Ishikawa (cell line): ENCODE data around the gene NCK1.

Experiments
- CEBPB ChIP-seq: IDR thresholded peaks from 2 replicates; pipeline ENCODE4 v1.6.1; 2012
- CREB1 ChIP-seq: IDR thresholded peaks from 2 replicates; pipeline ENCODE4 v1.6.1; 2012; ENCODE audit warnings: low read depth
- EGR1 ChIP-seq: IDR thresholded peaks from 2 replicates; pipeline ENCODE4 v1.6.1; 2012
- EP300 ChIP-seq: IDR thresholded peaks from 2 replicates; pipeline ENCODE4 v1.6.1; 2012; ENCODE audit warnings: borderline replicate concordance
- FOXM1 ChIP-seq: IDR thresholded peaks from 2 replicates; pipeline ENCODE4 v1.6.1; 2012; ENCODE audit warnings: low read depth, borderline replicate concordance
- NFIC ChIP-seq: IDR thresholded peaks from 2 replicates; pipeline ENCODE4 v1.6.1; 2012
- RAD21 ChIP-seq: IDR thresholded peaks from 2 replicates; pipeline ENCODE4 v1.6.1; 2012; ENCODE audit warnings: low read depth
- TAF1 ChIP-seq: IDR thresholded peaks from 2 replicates; pipeline ENCODE4 v1.6.1; 2012; ENCODE audit warnings: low read depth, mild to moderate bottlenecking
- TCF12 ChIP-seq: IDR thresholded peaks from 2 replicates; pipeline ENCODE4 v1.6.1; 2012; ENCODE audit warnings: low read depth
- TEAD4 ChIP-seq: IDR thresholded peaks from 2 replicates; pipeline ENCODE4 v1.6.1; 2012
- YY1 ChIP-seq: IDR thresholded peaks from 2 replicates; pipeline ENCODE4 v1.6.1; 2012; ENCODE audit warnings: low read depth
- ZBTB7A ChIP-seq: IDR thresholded peaks from 2 replicates; pipeline ENCODE4 v1.6.1; 2012; ENCODE audit warnings: low read depth
- TF ChIP-seq, protein P1 (sequence below): IDR thresholded peaks from 2 replicates; pipeline ENCODE4 v1.6.1; 2012
- TF ChIP-seq, protein P2 (sequence below): IDR thresholded peaks from 2 replicates; pipeline ENCODE4 v1.6.1; 2012
- TF ChIP-seq, protein P3 (sequence below): IDR thresholded peaks from 2 replicates; pipeline ENCODE4 v1.6.1; 2012; ENCODE audit warnings: low read depth, mild to moderate bottlenecking

Gene NCK1

DNA sequence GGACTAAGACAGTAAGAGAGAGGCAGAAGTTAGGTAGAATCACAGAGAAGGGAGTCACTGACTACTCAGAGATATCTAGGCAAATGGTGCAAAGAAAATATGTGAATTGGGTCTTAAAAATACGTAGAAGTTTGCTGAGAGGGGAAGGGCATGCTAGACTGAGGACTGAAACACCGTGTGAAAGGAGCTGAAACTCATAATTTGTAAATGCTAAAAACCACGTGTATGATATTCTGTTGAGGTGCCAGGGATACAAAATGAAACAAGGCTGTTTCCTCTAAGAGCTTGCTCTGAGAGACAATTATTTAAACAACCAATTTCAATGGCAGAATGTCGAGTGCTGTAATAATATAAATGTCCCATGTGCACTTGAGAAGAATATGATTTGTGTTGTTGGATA is 47.2 kb downstream of the NCK1 start:
- TF ChIP-seq, protein P1, sequence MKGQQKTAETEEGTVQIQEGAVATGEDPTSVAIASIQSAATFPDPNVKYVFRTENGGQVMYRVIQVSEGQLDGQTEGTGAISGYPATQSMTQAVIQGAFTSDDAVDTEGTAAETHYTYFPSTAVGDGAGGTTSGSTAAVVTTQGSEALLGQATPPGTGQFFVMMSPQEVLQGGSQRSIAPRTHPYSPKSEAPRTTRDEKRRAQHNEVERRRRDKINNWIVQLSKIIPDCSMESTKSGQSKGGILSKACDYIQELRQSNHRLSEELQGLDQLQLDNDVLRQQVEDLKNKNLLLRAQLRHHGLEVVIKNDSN: no peak
- TF ChIP-seq ZBTB7A (no peak), FOXM1 (no peak)

DNA sequence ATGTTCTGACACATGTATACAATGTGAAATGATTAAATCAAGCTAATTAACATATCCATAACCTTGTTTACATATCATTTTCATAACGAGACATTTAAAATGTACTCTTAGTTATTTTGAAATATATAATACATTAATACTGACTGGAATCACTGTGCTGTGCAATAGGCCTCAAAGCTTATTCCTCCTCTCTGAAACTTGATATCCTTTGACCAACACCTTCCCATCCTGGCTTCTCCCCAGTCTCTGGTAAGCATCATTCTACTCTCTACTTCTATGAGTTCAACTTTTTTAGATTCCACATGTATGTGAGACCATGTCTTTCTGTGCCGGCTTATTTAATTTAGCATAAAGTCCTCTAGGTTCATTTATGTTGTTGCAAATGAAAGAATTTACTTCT is 48.7 kb downstream of the NCK1 start:
- no peak for TF ChIP-seq YY1
- no peak for TF ChIP-seq NFIC
- TF ChIP-seq TCF12: no peak
- no peak for TF ChIP-seq RAD21
- TF ChIP-seq EGR1: no peak
- TF ChIP-seq, protein P1: no peak
- TF ChIP-seq CREB1: no peak
- TF ChIP-seq FOXM1: no peak
- no peak for TF ChIP-seq CEBPB
- TF ChIP-seq, protein P2, sequence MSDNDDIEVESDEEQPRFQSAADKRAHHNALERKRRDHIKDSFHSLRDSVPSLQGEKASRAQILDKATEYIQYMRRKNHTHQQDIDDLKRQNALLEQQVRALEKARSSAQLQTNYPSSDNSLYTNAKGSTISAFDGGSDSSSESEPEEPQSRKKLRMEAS: no peak
- TF ChIP-seq ZBTB7A: no peak
- no peak for TF ChIP-seq TAF1
- no peak for TF ChIP-seq TEAD4
- TF ChIP-seq EP300: no peak
- TF ChIP-seq, protein P3, sequence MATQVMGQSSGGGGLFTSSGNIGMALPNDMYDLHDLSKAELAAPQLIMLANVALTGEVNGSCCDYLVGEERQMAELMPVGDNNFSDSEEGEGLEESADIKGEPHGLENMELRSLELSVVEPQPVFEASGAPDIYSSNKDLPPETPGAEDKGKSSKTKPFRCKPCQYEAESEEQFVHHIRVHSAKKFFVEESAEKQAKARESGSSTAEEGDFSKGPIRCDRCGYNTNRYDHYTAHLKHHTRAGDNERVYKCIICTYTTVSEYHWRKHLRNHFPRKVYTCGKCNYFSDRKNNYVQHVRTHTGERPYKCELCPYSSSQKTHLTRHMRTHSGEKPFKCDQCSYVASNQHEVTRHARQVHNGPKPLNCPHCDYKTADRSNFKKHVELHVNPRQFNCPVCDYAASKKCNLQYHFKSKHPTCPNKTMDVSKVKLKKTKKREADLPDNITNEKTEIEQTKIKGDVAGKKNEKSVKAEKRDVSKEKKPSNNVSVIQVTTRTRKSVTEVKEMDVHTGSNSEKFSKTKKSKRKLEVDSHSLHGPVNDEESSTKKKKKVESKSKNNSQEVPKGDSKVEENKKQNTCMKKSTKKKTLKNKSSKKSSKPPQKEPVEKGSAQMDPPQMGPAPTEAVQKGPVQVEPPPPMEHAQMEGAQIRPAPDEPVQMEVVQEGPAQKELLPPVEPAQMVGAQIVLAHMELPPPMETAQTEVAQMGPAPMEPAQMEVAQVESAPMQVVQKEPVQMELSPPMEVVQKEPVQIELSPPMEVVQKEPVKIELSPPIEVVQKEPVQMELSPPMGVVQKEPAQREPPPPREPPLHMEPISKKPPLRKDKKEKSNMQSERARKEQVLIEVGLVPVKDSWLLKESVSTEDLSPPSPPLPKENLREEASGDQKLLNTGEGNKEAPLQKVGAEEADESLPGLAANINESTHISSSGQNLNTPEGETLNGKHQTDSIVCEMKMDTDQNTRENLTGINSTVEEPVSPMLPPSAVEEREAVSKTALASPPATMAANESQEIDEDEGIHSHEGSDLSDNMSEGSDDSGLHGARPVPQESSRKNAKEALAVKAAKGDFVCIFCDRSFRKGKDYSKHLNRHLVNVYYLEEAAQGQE: no peak

DNA sequence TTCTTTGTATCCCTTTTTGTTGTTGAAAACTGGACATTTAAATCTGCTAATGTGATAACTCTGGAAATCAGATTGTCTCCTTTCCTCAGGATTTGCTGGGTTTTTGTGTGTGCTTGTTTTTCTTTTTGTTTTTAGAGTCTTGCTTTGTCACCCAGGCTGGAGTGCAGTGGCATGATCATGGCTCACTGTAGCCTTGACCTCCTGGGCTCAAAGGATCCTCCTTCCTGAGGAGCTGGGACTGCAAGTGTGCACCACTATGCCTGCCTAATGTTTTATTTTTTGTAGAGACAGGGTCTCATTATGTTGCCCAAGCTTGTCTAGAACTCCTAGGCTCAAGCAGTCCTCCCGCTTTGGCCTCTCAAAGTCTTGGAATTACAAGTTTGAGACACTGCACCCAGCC is 51.2 kb downstream of the NCK1 start:
- TF ChIP-seq, protein P2: no peak

DNA sequence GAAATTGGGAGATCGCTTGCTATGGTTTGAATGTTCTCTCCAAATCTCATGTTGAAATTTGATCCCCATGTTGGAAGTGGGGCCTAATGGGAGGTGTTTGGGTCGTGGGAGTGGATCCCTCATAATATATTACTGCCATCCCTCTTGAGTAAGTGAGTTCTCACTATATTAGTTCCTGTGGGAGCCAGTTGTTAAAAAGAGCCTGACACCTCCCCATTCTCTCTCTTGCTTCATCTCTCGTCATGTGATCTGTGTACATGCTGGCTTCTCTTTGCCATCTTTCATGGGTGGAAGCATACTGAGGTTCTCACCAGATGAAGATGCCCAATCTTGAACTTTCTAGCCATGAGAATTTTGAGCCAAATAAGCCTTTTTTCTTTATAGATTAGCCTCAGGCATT is 52.7 kb downstream of the NCK1 start:
- no peak for TF ChIP-seq RAD21
- no peak for TF ChIP-seq YY1
- TF ChIP-seq, protein P1: no peak
- TF ChIP-seq EGR1: no peak
- TF ChIP-seq NFIC: no peak
- TF ChIP-seq TCF12: no peak
- TF ChIP-seq CEBPB: no peak
- TF ChIP-seq, protein P2: no peak
- TF ChIP-seq CREB1: no peak
- TF ChIP-seq EP300: no peak
- no peak for TF ChIP-seq TEAD4
- no peak for TF ChIP-seq ZBTB7A
- no peak for TF ChIP-seq TAF1
- TF ChIP-seq, protein P3: no peak
- no peak for TF ChIP-seq FOXM1

DNA sequence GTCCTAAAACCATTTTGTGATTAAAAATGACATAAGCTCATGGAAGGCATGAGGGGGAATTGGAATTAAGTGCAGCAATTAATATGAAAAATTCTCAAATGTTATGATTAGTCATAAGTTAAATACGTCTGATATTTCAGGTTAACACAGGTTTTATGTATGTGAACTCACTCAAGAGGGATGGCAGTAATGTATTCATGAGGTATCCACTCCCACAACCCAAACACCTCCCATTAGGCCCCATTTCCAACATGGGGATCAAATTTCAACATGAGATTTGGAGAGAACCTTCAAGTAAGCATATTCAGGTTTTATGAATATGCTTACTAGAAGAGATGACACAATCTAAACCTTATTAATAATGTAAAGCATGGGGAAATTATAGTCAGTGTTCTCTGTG is 54.2 kb downstream of the NCK1 start:
- TF ChIP-seq CEBPB (no peak), RAD21 (no peak), EP300 (no peak), TCF12 (no peak), FOXM1 (no peak), YY1 (no peak), TEAD4 (no peak), ZBTB7A (no peak), EGR1 (no peak), NFIC (no peak), CREB1 (no peak), TAF1 (no peak)
- TF ChIP-seq, protein P1: no peak
- TF ChIP-seq, protein P3: no peak
- TF ChIP-seq, protein P2: no peak
